ENCODE data around the gene CUL4B. TPM values are rescaled to one million over a fixed set of nuclear protein-coding genes. Genes with fewer than 3 reads are reported as not detected.

The CUL4B gene
- 37.1 and 39.5 TPM in 2 replicates for total RNA-seq (2014; rRNA removed; shearing (Covaris generic))

GRCh38 chrX:120560842-120561633, at the start of gene CUL4B:
TSS of gene CUL4B (minus strand) at chrX:120560962. CDS start at chrX:120560638, 324 bp downstream.

GRCh38 chrX:120603707-120604360, 43.1 kb upstream of the CUL4B start, which contains the start of gene MCTS1:
TSS of gene MCTS1 (plus strand) at chrX:120604101. CDS start at chrX:120604237, 136 bp downstream.

Small RNA genes lying within 50 kb of the gene (small RNA-seq; reads per million reads assigned to genes)
- not detected for gene RNU7-37P

Other genes starting within 250 kb of the CUL4B start
- 0.45 and 0.69 TPM in 2 replicates for gene TMEM255A, start 249.5 kb downstream of the CUL4B start, total RNA-seq (2014; rRNA removed; shearing (Covaris generic))
- gene ATP1B4, start 198.9 kb downstream of the CUL4B start, total RNA-seq (2014; rRNA removed; shearing (Covaris generic)), result not detected in 2 replicates
- gene LAMP2, start 91.7 kb downstream of the CUL4B start, total RNA-seq (2014; rRNA removed; shearing (Covaris generic)), result 16.4 and 16.9 TPM in 2 replicates
- 57.4 and 65.9 TPM in 2 replicates for gene MCTS1, start 43.1 kb upstream of the CUL4B start, total RNA-seq (2014; rRNA removed; shearing (Covaris generic))
- 23.1 and 24.3 TPM in 2 replicates for gene C1GALT1C1, start 69.1 kb upstream of the CUL4B start, total RNA-seq (2014; rRNA removed; shearing (Covaris generic))